GM12891 (cell line): ENCODE data around the gene FOXK2.
"Not testable (repeated sequence)": the region's sequence is repeated elsewhere in the genome, so short reads cannot be mapped to it uniquely, and the experiment has no call there.

ENCODE experiments used
- DNase-seq: peaks from one replicate; pipeline ENCODE4 v3.0.0; 2011; ENCODE audit warnings: low spot score; ENCODE audit not compliant: insufficient read length
- FAIRE-seq: peaks from 2 replicates; lab custom pipeline; 2011; peaks lifted over from hg19 to GRCh38; lab: Jason Lieb, UNC
- PAX5 ChIP-seq: IDR thresholded peaks from 2 replicates; pipeline ENCODE4 v1.6.1; 2011; ENCODE audit warnings: low read length, moderate library complexity, mild to moderate bottlenecking; ENCODE audit not compliant: insufficient read depth, severe bottlenecking
- POLR2A ChIP-seq: IDR thresholded peaks from 2 replicates; pipeline ENCODE4 v1.6.1; 2011; ENCODE audit warnings: low read depth, low read length, control low read depth
- POLR2AphosphoS5 ChIP-seq: IDR thresholded peaks from 2 replicates; pipeline ENCODE4 v1.6.1; 2011; ENCODE audit warnings: low read depth, low read length, control low read depth
- POU2F2 ChIP-seq: IDR thresholded peaks from 2 replicates; pipeline ENCODE4 v1.6.1; 2011; ENCODE audit warnings: low read depth, mild to moderate bottlenecking, control low read depth, low read length, moderate library complexity
- SPI1 ChIP-seq: IDR thresholded peaks from 2 replicates; pipeline ENCODE4 v1.6.1; 2011; ENCODE audit warnings: low read depth, low read length, control low read depth
- TAF1 ChIP-seq: IDR thresholded peaks from 2 replicates; pipeline ENCODE4 v1.6.1; 2011; ENCODE audit warnings: low read depth, low read length, control low read depth

FOXK2 gene

DNA sequence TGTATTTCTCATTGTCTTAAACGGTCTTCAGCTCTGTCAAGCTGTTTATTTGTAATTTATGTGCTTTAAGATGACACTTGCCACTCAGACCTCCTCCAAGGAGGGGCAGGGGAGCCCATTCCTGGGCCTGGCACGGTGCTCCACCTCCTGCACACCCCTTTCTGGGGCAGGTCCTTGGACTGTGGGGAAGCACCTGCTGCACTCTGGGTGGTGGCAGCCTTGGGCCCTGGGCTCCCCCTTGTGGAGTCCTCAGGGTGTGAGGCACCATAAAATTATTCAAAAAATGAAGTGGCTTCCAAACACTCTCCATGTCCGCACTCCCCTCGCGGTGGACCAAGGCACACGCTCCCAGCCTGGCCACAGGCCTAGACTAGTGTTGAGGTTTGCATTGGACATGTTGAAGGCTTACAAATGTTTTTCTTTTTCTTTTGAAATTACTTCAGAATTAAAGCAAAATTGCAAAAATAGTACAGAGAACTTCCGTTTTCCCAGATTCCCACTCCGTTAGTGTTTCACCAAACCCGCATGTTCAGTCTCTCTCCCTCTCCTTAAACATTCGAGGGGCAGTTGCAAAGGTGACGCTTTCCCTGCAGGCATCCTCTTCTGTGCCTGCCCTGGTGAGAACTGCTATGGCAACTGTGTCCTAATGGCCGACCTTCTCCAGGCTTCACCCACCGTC, 32.4 kb downstream of the FOXK2 start:
- TF ChIP-seq POLR2AphosphoS5 (peak; percentile 44; the same call in 1 of the 2 replicates), SPI1 (no peak), POU2F2 (peak; percentile 69; the same call in 1 of the 2 replicates), PAX5 (no peak), TAF1 (no peak), POLR2A (0 out of 2 replicates have a peak, but pooled peaks have one; percentile 33)
- peak; percentile 63 for FAIRE-seq
- DNase-seq: peak; percentile 87

DNA sequence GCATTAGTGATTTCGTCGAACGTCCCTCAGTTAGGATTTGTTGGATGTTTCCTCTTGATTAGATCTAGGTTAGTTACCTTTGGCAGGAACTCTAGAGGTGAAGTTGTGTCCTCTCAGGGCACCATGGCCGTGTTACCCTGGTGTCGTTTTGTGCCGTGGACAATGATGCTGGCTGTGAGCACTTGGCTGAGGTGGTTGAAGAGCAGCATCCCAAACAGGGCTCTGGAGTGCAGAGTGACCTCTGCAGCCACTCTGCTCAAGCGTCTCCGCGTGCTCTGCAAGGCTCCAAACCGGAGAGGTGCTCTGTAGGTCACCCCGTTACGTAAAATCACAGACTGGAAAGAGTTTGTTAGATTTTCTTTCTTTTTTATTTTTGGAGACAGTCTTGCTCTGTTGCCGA, 33.0 kb downstream of the FOXK2 start:
- DNase-seq (no peak), FAIRE-seq (no peak)
- TF ChIP-seq SPI1: no peak

DNA sequence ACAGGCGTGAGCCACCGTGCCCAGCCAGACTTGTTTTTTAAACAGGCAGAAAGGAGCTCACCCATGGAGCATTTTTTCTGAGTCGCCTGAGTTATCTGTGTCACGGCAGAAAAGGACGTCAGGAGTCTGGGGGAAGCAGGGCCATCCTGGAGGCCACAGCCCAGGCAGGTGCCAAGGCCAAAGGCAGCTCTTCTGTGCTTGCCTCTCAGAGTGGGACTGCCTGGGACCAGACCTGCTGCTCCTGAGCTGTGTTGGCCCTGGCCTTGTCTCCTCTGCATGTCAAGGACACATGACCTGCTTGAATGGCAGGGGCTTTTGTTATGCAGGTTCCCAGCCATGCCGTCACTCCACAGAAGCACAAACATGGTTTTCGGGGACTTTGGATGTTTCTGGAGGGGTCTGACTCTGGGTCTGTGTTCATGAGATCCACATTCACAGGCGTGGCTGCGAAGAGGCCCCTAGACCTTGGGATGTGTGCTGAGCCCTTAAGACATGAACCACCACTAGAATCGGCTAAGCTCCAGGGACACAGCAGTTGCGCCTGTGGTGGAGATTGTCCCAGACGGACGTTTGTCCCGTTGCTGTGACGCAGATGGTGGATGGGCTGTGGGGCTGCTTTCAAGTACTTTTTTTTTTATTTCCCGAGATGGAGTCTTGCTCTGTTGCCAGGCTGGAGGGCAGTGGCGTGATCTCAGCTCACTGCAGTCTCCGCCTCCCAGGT, 33.8 kb downstream of the FOXK2 start:
- no peak for TF ChIP-seq POLR2A
- TF ChIP-seq TAF1: no peak
- no peak for TF ChIP-seq PAX5
- no peak for TF ChIP-seq POLR2AphosphoS5
- TF ChIP-seq SPI1: no peak
- no peak for TF ChIP-seq POU2F2
- FAIRE-seq (no peak), DNase-seq (no peak)

DNA sequence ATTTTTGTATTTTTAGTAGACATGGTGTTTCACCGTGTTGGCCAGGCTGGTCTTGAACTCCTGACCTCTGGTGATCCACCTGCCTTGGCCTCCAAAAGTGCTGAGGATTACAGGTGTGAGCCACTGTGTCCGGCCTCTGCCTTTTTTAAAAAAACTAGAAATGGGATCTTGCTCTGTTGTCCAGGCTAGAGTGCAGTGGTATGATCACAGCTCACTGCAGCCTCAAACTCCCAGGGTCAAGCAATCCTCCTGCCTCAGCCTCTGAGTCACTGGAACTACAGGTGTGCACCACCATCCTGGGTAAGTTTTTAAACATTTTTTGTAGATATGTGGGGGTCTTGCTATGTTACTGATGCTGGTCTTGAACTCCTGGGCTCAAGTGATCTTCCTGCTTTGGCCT, 38.0 kb downstream of the FOXK2 start:
- FAIRE-seq, DNase-seq: not testable (repeated sequence)

DNA sequence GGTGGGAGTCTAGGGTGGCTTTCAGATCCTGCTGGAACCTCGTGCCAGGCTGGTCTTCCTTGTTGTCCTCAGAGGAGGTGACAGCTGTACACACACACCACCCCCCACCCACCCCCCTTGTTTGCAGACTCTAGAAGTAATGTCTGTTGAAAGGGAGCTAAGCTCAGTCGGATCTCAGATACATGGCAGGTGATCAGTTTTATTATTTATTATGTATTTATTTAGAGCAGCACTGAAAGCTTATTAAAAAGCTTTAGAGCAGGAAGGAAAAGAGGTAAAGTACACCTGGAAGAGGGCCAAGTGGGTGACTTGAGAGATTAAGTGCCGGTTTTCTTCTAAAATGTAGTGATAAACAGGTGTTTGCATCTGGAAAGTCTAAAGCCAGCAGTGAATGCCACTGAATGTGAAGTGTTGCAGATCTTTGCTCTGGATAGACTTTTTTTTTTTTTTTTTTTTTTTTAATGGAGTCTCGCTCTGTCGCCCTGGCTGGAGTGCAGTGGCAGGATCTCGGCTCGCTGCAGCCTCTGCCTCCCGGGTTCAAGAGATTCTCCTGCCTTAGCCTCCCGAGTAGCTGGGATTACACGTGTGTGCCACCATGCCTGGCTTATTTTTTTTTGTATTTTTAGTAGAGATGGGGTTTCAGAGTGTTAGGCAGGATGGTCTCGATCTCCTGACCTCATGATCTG, 40.2 kb downstream of the FOXK2 start:
- FAIRE-seq: no peak
- no peak for TF ChIP-seq SPI1
- TF ChIP-seq PAX5: no peak
- TF ChIP-seq TAF1: no peak
- TF ChIP-seq POU2F2: no peak
- no peak for TF ChIP-seq POLR2A
- TF ChIP-seq POLR2AphosphoS5: no peak
- DNase-seq: no peak

DNA sequence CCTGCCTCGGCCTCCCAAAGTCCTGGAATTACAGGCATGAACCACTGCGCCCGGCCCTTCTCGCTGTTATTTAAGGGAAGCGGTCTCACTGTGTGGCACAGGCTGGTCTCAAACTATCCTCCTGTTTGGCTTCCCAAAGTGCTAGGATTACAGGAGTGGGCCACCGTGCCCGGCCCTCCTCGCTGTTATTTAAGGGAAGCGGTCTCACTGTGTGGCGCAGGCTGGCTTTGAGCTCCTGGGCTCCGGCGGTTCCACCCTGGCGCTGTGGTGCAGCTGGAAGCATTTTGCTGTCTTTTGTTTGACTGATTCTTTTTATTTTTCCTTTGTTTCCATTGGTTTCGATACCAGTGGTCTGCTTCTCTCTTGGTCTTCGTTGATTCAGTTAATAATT, 40.7 kb downstream of the FOXK2 start:
- no peak for DNase-seq
- no peak for FAIRE-seq

DNA sequence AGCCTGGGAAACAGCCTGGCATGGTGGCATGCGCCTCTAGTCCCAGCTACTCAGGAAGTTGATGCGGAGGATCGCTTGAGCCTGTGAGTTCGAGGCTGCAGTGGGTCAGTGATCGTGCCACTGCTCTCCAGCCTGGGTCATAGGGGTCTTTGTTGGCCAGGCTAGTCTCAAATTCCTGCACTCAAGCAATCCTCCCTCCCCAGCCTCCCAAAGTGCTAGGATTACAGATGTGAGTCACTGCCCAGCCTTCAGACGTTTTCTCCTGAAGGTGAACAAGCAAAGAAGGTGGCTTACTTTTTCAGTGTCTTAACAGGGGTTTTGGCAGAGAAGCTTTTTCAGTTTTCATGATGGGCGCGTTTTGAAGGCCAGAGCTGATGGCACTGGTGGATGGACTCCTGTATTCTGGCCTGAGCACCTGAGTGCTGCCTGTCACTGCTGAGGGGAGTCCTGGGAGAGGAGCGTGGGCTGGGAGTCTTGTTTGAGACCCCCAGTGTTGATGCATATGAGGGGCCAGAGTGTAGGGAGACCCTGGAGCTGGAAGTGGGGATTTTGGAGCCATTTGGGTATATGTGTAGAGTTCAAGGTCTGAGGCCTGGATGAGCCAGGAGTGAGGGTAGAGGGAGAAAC, 41.4 kb downstream of the FOXK2 start:
- no peak for TF ChIP-seq SPI1
- no peak for TF ChIP-seq TAF1
- no peak for TF ChIP-seq POU2F2
- TF ChIP-seq PAX5: no peak
- no peak for TF ChIP-seq POLR2AphosphoS5
- no peak for TF ChIP-seq POLR2A
- FAIRE-seq (no peak), DNase-seq (no peak)

More for the DNA sequence above, 40.7 kb downstream of the FOXK2 start:
- no peak for TF ChIP-seq TAF1
- no peak for TF ChIP-seq POU2F2
- no peak for TF ChIP-seq POLR2AphosphoS5
- TF ChIP-seq PAX5: no peak
- TF ChIP-seq SPI1: no peak
- TF ChIP-seq POLR2A: no peak

DNA sequence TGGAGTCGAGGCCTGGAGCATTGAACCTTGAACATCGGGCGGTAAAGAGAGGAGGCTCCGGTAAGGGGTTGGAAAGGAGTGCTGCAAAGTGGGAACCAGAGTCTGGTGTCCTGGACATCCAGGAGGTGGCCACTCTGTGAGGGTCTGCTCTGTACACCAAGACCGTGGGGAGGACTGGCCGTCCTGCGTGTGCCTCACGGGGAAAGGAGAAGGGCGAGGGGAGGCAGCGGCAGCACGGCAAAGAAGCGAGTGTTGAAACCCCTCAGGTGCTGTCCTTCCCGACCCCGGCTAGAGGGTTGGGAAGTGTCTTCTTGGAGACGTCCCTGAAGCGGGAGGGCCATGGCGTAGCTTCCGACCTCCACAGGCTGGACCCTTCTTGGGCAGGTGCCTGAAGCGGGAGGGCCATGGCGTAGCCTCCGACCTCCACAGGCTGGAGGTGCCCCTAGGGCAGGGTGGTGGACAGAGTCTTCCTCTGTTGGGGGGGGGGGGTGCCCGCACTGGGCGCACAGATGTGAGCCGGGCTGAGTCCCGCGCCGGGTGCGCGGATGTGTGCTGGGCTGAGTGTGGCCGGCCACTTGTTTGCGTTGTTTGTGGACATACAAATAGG, 42.0 kb downstream of the FOXK2 start:
- TF ChIP-seq POU2F2: no peak
- no peak for TF ChIP-seq POLR2AphosphoS5
- TF ChIP-seq TAF1: no peak
- TF ChIP-seq POLR2A: no peak
- TF ChIP-seq SPI1: no peak
- FAIRE-seq: no peak
- DNase-seq: no peak

DNA sequence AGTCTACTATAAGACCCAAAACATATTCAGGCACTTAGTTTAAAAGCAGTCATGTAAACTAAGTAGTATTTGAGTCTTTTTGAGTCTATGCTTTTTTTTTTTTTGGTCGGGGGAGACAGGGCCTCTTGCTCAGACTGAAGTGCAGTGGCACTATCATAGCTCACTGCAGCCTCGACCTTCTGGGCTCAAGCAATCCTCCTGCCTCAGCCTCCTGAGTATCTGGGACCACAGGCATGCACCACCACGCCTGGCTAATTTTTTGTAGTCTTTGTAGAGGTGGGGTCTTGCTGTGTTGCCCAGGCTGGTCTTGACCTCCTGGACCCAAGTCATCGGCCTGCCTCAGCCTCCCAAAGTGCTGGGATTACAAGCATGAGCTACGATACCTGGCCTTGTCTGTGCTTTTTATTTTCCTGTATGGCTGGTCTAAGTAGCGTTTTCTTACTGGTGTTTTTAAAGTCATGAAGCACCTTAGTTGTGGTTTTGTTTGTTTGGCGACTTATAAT, 43.2 kb downstream of the FOXK2 start:
- DNase-seq, FAIRE-seq: not testable (repeated sequence)

DNA sequence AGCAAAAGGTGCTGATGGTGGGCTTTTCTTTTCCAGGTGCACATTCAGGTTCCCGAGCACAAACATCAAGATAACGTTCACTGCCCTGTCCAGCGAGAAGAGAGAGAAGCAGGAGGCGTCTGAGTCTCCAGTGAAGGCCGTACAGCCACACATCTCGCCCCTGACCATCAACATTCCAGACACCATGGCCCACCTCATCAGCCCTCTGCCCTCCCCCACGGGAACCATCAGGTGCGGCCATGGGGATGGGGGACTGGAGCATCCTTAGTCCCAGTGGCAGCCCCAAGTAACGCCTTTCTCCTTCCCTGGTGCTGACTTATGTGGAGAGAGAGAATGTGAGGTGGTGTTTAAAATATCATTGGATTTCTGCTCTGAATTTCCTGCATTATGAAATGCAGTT, 43.8 kb downstream of the FOXK2 start:
- DNase-seq (no peak), FAIRE-seq (no peak)

DNA sequence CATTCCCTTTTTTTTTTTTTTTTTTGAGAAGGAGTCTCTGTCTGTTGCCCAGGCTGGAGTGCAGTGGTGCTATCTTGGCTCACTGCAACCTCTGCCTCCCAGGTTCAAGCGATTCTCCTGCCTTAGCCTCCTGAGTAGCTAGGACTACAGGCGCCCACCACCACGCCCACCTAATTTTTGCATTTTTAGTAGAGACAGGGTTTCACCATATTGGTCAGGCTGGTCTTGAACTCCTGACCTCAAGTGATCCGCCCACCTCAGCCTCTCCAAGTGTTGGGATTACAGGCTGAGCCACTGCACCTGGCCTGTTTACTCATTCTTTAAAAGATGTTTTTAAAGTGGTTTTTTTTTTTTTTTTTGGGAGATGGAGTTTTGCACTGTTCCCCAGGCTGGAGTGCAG, 44.2 kb downstream of the FOXK2 start:
- DNase-seq, FAIRE-seq: not testable (repeated sequence)

More for the DNA sequence above, 43.8 kb downstream of the FOXK2 start:
- no peak for TF ChIP-seq POLR2AphosphoS5
- TF ChIP-seq PAX5: no peak
- TF ChIP-seq SPI1: no peak
- no peak for TF ChIP-seq TAF1
- TF ChIP-seq POU2F2: no peak
- no peak for TF ChIP-seq POLR2A
